ENCODE data around the gene TNFAIP3.
"Not testable (repeated sequence)": the region's sequence is repeated elsewhere in the genome, so short reads cannot be mapped to it uniquely, and the experiment has no call there.

TNFAIP3 gene

GRCh38 chr6:137836788-137837187, 30.3 kb upstream of the TNFAIP3 start:
- no peak overlapping the region for H3K4me2 ChIP-seq (ENCODE audit: low read depth, low read length, poor library complexity, severe bottlenecking)
- H3K36me3 ChIP-seq (ENCODE audit: low read length): no peaks in the 10 kb centered on the region
- H3F3A ChIP-seq (ENCODE audit: insufficient read depth): no peaks in the 10 kb centered on the region
- TF ChIP-seq EZH2phosphoT487 (conservative IDR thresholded peaks at IDR 0.05; ENCODE audit: low read length): no peak
- no peak for TF ChIP-seq CTCF (IDR thresholded peaks at IDR 0.05; ENCODE audit: insufficient read depth, low read length, poor library complexity, severe bottlenecking)
- no peak overlapping the region for H2AFZ ChIP-seq (ENCODE audit: low read depth, low read length, severe bottlenecking)
- no peak overlapping the region for H3K4me3 ChIP-seq (ENCODE audit: insufficient read depth, low read length, poor library complexity, severe bottlenecking)
- no peaks in the 10 kb centered on the region for H3K79me2 ChIP-seq (ENCODE audit: insufficient read depth, low read length)
- H3K27me3 ChIP-seq (ENCODE audit: low read length): no peaks in the 10 kb centered on the region
- H3K9me3 ChIP-seq (ENCODE audit: insufficient read depth, low read length): no peaks in the 10 kb centered on the region
- H3K27ac ChIP-seq (ENCODE audit: low read depth, low read length): no peak overlapping the region
- no peaks in the 10 kb centered on the region for H3K9me2 ChIP-seq (replicated peaks; ENCODE audit: insufficient read depth, low read length)
- no peaks in the 10 kb centered on the region for H4K20me1 ChIP-seq (ENCODE audit: low read depth, low read length)
- no peak overlapping the region for H3K9ac ChIP-seq (ENCODE audit: low read length)

GRCh38 chr6:137838090-137838489, 29.0 kb upstream of the TNFAIP3 start:
- H4K20me1 ChIP-seq (ENCODE audit: low read depth, low read length); H3K9ac ChIP-seq (ENCODE audit: low read length); H3F3A ChIP-seq (ENCODE audit: insufficient read depth); H3K9me2 ChIP-seq (replicated peaks; ENCODE audit: insufficient read depth, low read length); H3K36me3 ChIP-seq (ENCODE audit: low read length); H3K79me2 ChIP-seq (ENCODE audit: insufficient read depth, low read length); H3K27ac ChIP-seq (ENCODE audit: low read depth, low read length); H3K4me3 ChIP-seq (ENCODE audit: insufficient read depth, low read length, poor library complexity, severe bottlenecking); H3K9me3 ChIP-seq (ENCODE audit: insufficient read depth, low read length); H3K4me2 ChIP-seq (ENCODE audit: low read depth, low read length, poor library complexity, severe bottlenecking); H2AFZ ChIP-seq (ENCODE audit: low read depth, low read length, severe bottlenecking); H3K27me3 ChIP-seq (ENCODE audit: low read length): not testable (repeated sequence)

- H3K79me2 ChIP-seq (ENCODE audit: insufficient read depth, low read length); H2AFZ ChIP-seq (ENCODE audit: low read depth, low read length, severe bottlenecking); H3K9me3 ChIP-seq (ENCODE audit: insufficient read depth, low read length): not testable (repeated sequence)
Observed at GRCh38 chr6:137838597-137838996, 28.5 kb upstream of the TNFAIP3 start.

GRCh38 chr6:137839076-137839475, 28.0 kb upstream of the TNFAIP3 start:
- H3K9me2 ChIP-seq (replicated peaks; ENCODE audit: insufficient read depth, low read length): no peaks in the 10 kb centered on the region
- no peaks in the 10 kb centered on the region for H3K9me3 ChIP-seq (ENCODE audit: insufficient read depth, low read length)
- H3F3A ChIP-seq (ENCODE audit: insufficient read depth): no peaks in the 10 kb centered on the region
- TF ChIP-seq CTCF (IDR thresholded peaks at IDR 0.05; ENCODE audit: insufficient read depth, low read length, poor library complexity, severe bottlenecking): no peak
- TF ChIP-seq EZH2phosphoT487 (conservative IDR thresholded peaks at IDR 0.05; ENCODE audit: low read length): no peak
- no peak overlapping the region for H2AFZ ChIP-seq (ENCODE audit: low read depth, low read length, severe bottlenecking)
- no peaks in the 10 kb centered on the region for H3K36me3 ChIP-seq (ENCODE audit: low read length)
- no peak overlapping the region for H3K4me2 ChIP-seq (ENCODE audit: low read depth, low read length, poor library complexity, severe bottlenecking)
- H3K27me3 ChIP-seq (ENCODE audit: low read length): no peaks in the 10 kb centered on the region
- H3K4me3 ChIP-seq (ENCODE audit: insufficient read depth, low read length, poor library complexity, severe bottlenecking): no peak overlapping the region
- no peaks in the 10 kb centered on the region for H3K79me2 ChIP-seq (ENCODE audit: insufficient read depth, low read length)
- H3K27ac ChIP-seq (ENCODE audit: low read depth, low read length): no peak overlapping the region
- H3K9ac ChIP-seq (ENCODE audit: low read length): no peak overlapping the region
- H4K20me1 ChIP-seq (ENCODE audit: low read depth, low read length): no peaks in the 10 kb centered on the region

More at GRCh38 chr6:137838597-137838996, 28.5 kb upstream of the TNFAIP3 start:
- H3K9me2 ChIP-seq (replicated peaks; ENCODE audit: insufficient read depth, low read length); H3K4me3 ChIP-seq (ENCODE audit: insufficient read depth, low read length, poor library complexity, severe bottlenecking); H3K4me2 ChIP-seq (ENCODE audit: low read depth, low read length, poor library complexity, severe bottlenecking); H3F3A ChIP-seq (ENCODE audit: insufficient read depth); H3K27ac ChIP-seq (ENCODE audit: low read depth, low read length); H3K36me3 ChIP-seq (ENCODE audit: low read length); H3K27me3 ChIP-seq (ENCODE audit: low read length); H4K20me1 ChIP-seq (ENCODE audit: low read depth, low read length); H3K9ac ChIP-seq (ENCODE audit: low read length): not testable (repeated sequence)
